ENCODE results near the gene SERPINA9. TPM values are rescaled to one million over a fixed set of nuclear protein-coding genes. Genes with fewer than 3 reads are reported as not detected.

The SERPINA9 gene
- total and polyA plus RNA-seq, 2 of the 8 experiments (the other 6 are each of a cell fraction or from before 2014, with no cell fraction given), result not detected

- Histone ChIP-seq H2BK20ac (ENCODE audit: low read length) (no peak overlapping the region), H3K79me1 (ENCODE audit: low read depth, low read length) (no peaks in the 10 kb centered on the region), H3K4ac (replicated peaks; ENCODE audit: insufficient read length, low read depth, low read length) (no peak overlapping the region), H2BK15ac (ENCODE audit: low read length) (no peak overlapping the region), H3K27ac (ENCODE audit: low read depth, low read length) (no peak overlapping the region), H3K4me1 (replicated peaks in 1 of 4; ENCODE audit: control insufficient read depth in 3 of 4, insufficient read depth in 4 of 4, low read length in 3 of 4) (no peaks in the 10 kb centered on the region), H3K23me2 (ENCODE audit: low read depth, low read length) (peaks cover 6% of the 10 kb centered on the region; the same call in 1 of the 2 replicates), H2AK5ac (ENCODE audit: low read depth, low read length) (no peak overlapping the region), H2BK120ac (replicated peaks; ENCODE audit: low read depth, low read length) (no peak overlapping the region), H3K14ac (ENCODE audit: insufficient read length) (no peak overlapping the region), H4K8ac (ENCODE audit: extremely low read depth, insufficient read depth, low read length) (no peak overlapping the region), H3K9ac (replicated peaks in 1 of 4; ENCODE audit: extremely low read depth in 1 of 4, low read depth in 3 of 4, low read length in 3 of 4) (no peak overlapping the region), H3K27me3 (replicated peaks in 1 of 4; ENCODE audit: control insufficient read depth in 3 of 4, extremely low read depth in 1 of 4, insufficient read depth in 3 of 4, low read length in 3 of 4) (no peaks in the 10 kb centered on the region), H3K56ac (replicated peaks; ENCODE audit: insufficient read length, low read depth, low read length) (no peak overlapping the region), H3K36me3 (ENCODE audit: control insufficient read depth in 2 of 4, insufficient read depth in 4 of 4, low read length in 3 of 4) (no peaks in the 10 kb centered on the region), H2BK12ac (ENCODE audit: low read depth, low read length) (no peak overlapping the region), H3K4me3 (ENCODE audit: extremely low read depth in 1 of 4, insufficient read depth in 2 of 4, low read depth in 3 of 4, low read length in 4 of 4) (no peak overlapping the region), H4K91ac (replicated peaks; ENCODE audit: insufficient read length, low read length) (no peak overlapping the region), H3K79me2 (ENCODE audit: control insufficient read depth in 1 of 2, insufficient read depth in 2 of 2, low read length in 2 of 2) (no peaks in the 10 kb centered on the region), H4K5ac (ENCODE audit: insufficient read length, low read depth, low read length) (no peak overlapping the region), H3K9me3 (ENCODE audit: insufficient read depth in 2 of 2, low read depth in 1 of 2, low read length in 1 of 2) (peaks cover 14 to 15% of the 10 kb centered on the region in 2 experiments), H3K4me2 (ENCODE audit: insufficient read depth in 1 of 2, low read depth in 2 of 2, low read length in 2 of 2) (no peak overlapping the region), H3K18ac (ENCODE audit: extremely low read depth, low read length) (no peak overlapping the region), H2AFZ (ENCODE audit: low read length) (no peak overlapping the region), H3K23ac (ENCODE audit: insufficient read length) (no peak overlapping the region), H2BK5ac (ENCODE audit: low read depth, low read length) (no peak overlapping the region), H4K20me1 (replicated peaks in 1 of 2; ENCODE audit: control insufficient read depth in 1 of 2, insufficient read depth in 2 of 2, low read length in 2 of 2) (no peaks in the 10 kb centered on the region)
- ChIA-PET POLR2A (ENCODE audit: partially characterized antibody) (no interaction called here), CTCF (ENCODE audit: partially characterized antibody) (interaction anchor here (1.0 to 4.9 kb wide), 6 partner anchors 13 to 95 kb away, joined by 3 to 27 read pairs (median 3); no protein-coding TSS in a partner anchor)
- no peak for DNase-seq (ENCODE audit: low read depth in 1 of 2, low spot score in 2 of 2)
- FAIRE-seq, result no peak
- WGBS, 2 experiments (ENCODE audit: extremely low coverage in 1 of 2, insufficient coverage in 1 of 2, insufficient read length in 1 of 2, insufficient replicate concordance in 2 of 2, low coverage in 1 of 2, low lambda C conversion rate in 2 of 2, missing lambda C conversion rate in 1 of 2), result 88% methylated on average over 4 of the region's 4 CpGs; no CpG with 5 or more reads in 1 of the 2 experiments
- TF ChIP-seq TAF7 (optimal IDR thresholded peaks at IDR 0.05; ENCODE audit: borderline replicate concordance, low read depth, low read length) (no peak), ASH2L (IDR thresholded peaks at IDR 0.05; ENCODE audit: low read length) (no peak), SAP30 (IDR thresholded peaks at IDR 0.05; ENCODE audit: insufficient read depth, insufficient replicate concordance, low read length) (no peak), KDM4A (IDR thresholded peaks at IDR 0.05; ENCODE audit: low read depth, low read length, severe bottlenecking) (no peak), BCL11A (IDR thresholded peaks at IDR 0.05; ENCODE audit: low read depth in 2 of 2, low read length in 2 of 2) (no peak), POU5F1 (IDR thresholded peaks at IDR 0.05; ENCODE audit: low read depth, low read length) (no peak)
Observed at GRCh38 chr14:94467728-94468520, 8.1 kb downstream of the SERPINA9 start.

All from H1 (cell line).